GM12878 (cell line): ENCODE results near the gene HS6ST1. TPM values are rescaled to one million over a fixed set of nuclear protein-coding genes. Genes with fewer than 3 reads are reported as not detected.

Experiments used
- BHLHE40 ChIP-seq, 2 experiments: fragments of 450-650 bp in 1 of 2; IDR thresholded peaks; 2 replicates each; pipeline ENCODE4 v1.6.1; 2011 to 2017; ENCODE audit warnings: low read depth in 2 of 2, borderline replicate concordance in 1 of 2, improper control_type of control experiment in 1 of 2, low read length in 1 of 2, mild to moderate bottlenecking in 1 of 2
- HDGF ChIP-seq: fragments of 450-650 bp; IDR thresholded peaks from 2 replicates; pipeline ENCODE4 v1.6.1; 2016; ENCODE audit warnings: antibody characterized with exemption
- NR2C1 ChIP-seq: fragments of 450-650 bp; IDR thresholded peaks from 2 replicates; pipeline ENCODE4 v1.6.1; 2017; ENCODE audit warnings: antibody characterized with exemption, mild to moderate bottlenecking, moderate library complexity
- ZNF207 ChIP-seq: fragments of 450-650 bp; IDR thresholded peaks from 2 replicates; pipeline ENCODE4 v1.6.1; 2014; ENCODE audit warnings: antibody characterized with exemption, mild to moderate bottlenecking, borderline replicate concordance
- polyA plus RNA-seq, 11 experiments: library from polyadenylated mRNA; depleted of rRNA in 4 of 11; unstranded in 6 of 11; stranded (reverse) in 5 of 11; fragments of >200 nt; fragmentation: Nextera tagmentation in 4 of 11; fragmentation: Illumina TruSeq in 1 of 11; extraction: Ambion mirVana in 4 of 11; extraction: Trizol in 1 of 11; gene quantifications; 1 replicate in 1 of 11; 2 replicates in 10 of 11; pipeline versions ENCODE4 v1.2.1 to v1.2.3, GENCODE V29; 2011 to 2016; ENCODE audit warnings: inconsistent platforms in 2 of 11, missing spikeins in 2 of 11, low read depth in 1 of 11
- total RNA-seq, 4 experiments: library from RNA; depleted of rRNA in 3 of 4; stranded (reverse); fragments of >200 nt in 3 of 4; fragmentation: Illumina TruSeq in 1 of 4; extraction: Trizol in 1 of 4; gene quantifications; 2 replicates each; pipeline versions ENCODE4 v1.2.1 to v1.2.3, GENCODE V29; 2013 to 2021
- TF ChIP-seq, protein P1 (sequence below): IDR thresholded peaks from 2 replicates; pipeline ENCODE4 v1.6.1; 2012; ENCODE audit warnings: low read depth, low read length, improper control_type of control experiment
- TF ChIP-seq, protein P2 (sequence below): fragments of 450-650 bp; formaldehyde crosslinking; IDR thresholded peaks from 2 replicates; pipeline ENCODE4 v1.4.0; 2020; ENCODE audit warnings: mild to moderate bottlenecking, moderate library complexity
- TF ChIP-seq, protein P3 (sequence below): fragments of 450-650 bp; IDR thresholded peaks from 2 replicates; pipeline ENCODE4 v1.6.1; 2016; ENCODE audit warnings: mild to moderate bottlenecking

The HS6ST1 gene
- total and polyA plus RNA-seq, 10 of the 15 experiments (the other 5 are each of a cell fraction or from before 2014, with no cell fraction given) = 0.48 to 17.0 (median 4.7) TPM

DNA sequence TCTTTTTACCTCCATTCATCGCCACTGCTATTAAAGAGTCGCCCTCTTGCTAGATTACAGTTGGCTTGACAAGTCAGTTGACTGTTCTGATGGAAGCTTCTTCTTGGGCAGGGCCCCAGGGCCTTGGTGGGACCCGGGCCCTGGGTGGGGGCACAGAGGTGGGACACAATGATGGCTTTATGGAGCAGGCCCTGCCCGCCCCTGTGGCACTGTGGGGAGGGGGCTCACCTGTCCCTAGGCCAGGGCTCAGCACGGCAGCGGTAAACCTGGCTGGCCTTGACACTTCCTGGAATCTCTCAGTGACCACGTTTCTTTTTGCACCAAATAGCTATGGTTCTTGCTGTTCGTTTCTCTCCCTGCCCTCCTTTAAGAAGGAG, 4.9 kb upstream of the HS6ST1 start (continued):
- TF ChIP-seq, protein P1, sequence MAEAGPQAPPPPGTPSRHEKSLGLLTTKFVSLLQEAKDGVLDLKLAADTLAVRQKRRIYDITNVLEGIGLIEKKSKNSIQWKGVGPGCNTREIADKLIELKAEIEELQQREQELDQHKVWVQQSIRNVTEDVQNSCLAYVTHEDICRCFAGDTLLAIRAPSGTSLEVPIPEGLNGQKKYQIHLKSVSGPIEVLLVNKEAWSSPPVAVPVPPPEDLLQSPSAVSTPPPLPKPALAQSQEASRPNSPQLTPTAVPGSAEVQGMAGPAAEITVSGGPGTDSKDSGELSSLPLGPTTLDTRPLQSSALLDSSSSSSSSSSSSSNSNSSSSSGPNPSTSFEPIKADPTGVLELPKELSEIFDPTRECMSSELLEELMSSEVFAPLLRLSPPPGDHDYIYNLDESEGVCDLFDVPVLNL = no peak
- TF ChIP-seq, protein P2, sequence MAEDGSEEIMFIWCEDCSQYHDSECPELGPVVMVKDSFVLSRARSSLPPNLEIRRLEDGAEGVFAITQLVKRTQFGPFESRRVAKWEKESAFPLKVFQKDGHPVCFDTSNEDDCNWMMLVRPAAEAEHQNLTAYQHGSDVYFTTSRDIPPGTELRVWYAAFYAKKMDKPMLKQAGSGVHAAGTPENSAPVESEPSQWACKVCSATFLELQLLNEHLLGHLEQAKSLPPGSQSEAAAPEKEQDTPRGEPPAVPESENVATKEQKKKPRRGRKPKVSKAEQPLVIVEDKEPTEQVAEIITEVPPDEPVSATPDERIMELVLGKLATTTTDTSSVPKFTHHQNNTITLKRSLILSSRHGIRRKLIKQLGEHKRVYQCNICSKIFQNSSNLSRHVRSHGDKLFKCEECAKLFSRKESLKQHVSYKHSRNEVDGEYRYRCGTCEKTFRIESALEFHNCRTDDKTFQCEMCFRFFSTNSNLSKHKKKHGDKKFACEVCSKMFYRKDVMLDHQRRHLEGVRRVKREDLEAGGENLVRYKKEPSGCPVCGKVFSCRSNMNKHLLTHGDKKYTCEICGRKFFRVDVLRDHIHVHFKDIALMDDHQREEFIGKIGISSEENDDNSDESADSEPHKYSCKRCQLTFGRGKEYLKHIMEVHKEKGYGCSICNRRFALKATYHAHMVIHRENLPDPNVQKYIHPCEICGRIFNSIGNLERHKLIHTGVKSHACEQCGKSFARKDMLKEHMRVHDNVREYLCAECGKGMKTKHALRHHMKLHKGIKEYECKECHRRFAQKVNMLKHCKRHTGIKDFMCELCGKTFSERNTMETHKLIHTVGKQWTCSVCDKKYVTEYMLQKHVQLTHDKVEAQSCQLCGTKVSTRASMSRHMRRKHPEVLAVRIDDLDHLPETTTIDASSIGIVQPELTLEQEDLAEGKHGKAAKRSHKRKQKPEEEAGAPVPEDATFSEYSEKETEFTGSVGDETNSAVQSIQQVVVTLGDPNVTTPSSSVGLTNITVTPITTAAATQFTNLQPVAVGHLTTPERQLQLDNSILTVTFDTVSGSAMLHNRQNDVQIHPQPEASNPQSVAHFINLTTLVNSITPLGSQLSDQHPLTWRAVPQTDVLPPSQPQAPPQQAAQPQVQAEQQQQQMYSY (CRISPR knock-in tag) = no peak
- TF ChIP-seq BHLHE40 (IDR thresholded peaks at IDR 0.05; ENCODE audit: borderline replicate concordance in 1 of 2, low read depth in 2 of 2, low read length in 1 of 2) (no peak), ZNF207 (no peak), NR2C1 (no peak), HDGF (no peak)
- TF ChIP-seq, protein P3, sequence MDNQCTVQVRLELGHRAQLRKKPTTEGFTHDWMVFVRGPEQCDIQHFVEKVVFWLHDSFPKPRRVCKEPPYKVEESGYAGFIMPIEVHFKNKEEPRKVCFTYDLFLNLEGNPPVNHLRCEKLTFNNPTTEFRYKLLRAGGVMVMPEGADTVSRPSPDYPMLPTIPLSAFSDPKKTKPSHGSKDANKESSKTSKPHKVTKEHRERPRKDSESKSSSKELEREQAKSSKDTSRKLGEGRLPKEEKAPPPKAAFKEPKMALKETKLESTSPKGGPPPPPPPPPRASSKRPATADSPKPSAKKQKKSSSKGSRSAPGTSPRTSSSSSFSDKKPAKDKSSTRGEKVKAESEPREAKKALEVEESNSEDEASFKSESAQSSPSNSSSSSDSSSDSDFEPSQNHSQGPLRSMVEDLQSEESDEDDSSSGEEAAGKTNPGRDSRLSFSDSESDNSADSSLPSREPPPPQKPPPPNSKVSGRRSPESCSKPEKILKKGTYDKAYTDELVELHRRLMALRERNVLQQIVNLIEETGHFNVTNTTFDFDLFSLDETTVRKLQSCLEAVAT = no peak
- TF ChIP-seq, all 136 proteins: peak for 0
